COLO668 (cell line): ENCODE results near the gene SECISBP2.
"Not testable (repeated sequence)": the region's sequence is repeated elsewhere in the genome, so short reads cannot be mapped to it uniquely, and the experiment has no call there.

ENCODE experiments used
- DNase-seq: peaks from one replicate; lab custom pipeline; 2025; ENCODE audit not compliant: unreplicated experiment; lab: John Stamatoyannopoulos, UW

SECISBP2 gene

GRCh38 chr9:89363311-89363670, 45.0 kb downstream of the SECISBP2 start:
- no peak for DNase-seq

GRCh38 chr9:89363921-89364665, 45.8 kb downstream of the SECISBP2 start:
- no peak for DNase-seq

GRCh38 chr9:89364666-89365531, 46.6 kb downstream of the SECISBP2 start:
- DNase-seq = no peak

- DNase-seq = no peak
Measured at GRCh38 chr9:89365532-89365912, 47.2 kb downstream of the SECISBP2 start.

- DNase-seq = no peak
Measured at GRCh38 chr9:89366711-89367110, 48.4 kb downstream of the SECISBP2 start.

- no peak for DNase-seq
Measured at GRCh38 chr9:89367281-89367680, 49.0 kb downstream of the SECISBP2 start.

- DNase-seq = no peak
Measured at GRCh38 chr9:89367726-89368437, 49.6 kb downstream of the SECISBP2 start.

- DNase-seq = no peak
Measured at GRCh38 chr9:89368550-89368949, 50.2 kb downstream of the SECISBP2 start.

- no peak for DNase-seq
Measured at GRCh38 chr9:89368978-89369377, 50.7 kb downstream of the SECISBP2 start.

- no peak for DNase-seq
Measured at GRCh38 chr9:89370593-89370992, 52.3 kb downstream of the SECISBP2 start.

- not testable (repeated sequence) for DNase-seq
Measured at GRCh38 chr9:89371791-89372190, 53.5 kb downstream of the SECISBP2 start.

- peak; percentile 28 for DNase-seq
Measured at GRCh38 chr9:89372230-89372816, 54.0 kb downstream of the SECISBP2 start.

- DNase-seq = no peak
Measured at GRCh38 chr9:89372979-89373378, 54.7 kb downstream of the SECISBP2 start.

GRCh38 chr9:89374176-89374575, 55.9 kb downstream of the SECISBP2 start:
- no peak for DNase-seq

GRCh38 chr9:89375191-89375760, 57.0 kb downstream of the SECISBP2 start:
- peak; percentile 32 for DNase-seq

GRCh38 chr9:89376286-89376685, 58.0 kb downstream of the SECISBP2 start:
- no peak for DNase-seq

- DNase-seq = no peak
Measured at GRCh38 chr9:89376741-89377351, 58.5 kb downstream of the SECISBP2 start.

GRCh38 chr9:89377411-89377810, 59.1 kb downstream of the SECISBP2 start:
- DNase-seq = no peak

- DNase-seq = no peak
Measured at GRCh38 chr9:89378541-89378940, 60.2 kb downstream of the SECISBP2 start.

- DNase-seq = no peak
Measured at GRCh38 chr9:89379031-89379430, 60.7 kb downstream of the SECISBP2 start.
